ENCODE data around the gene SIPA1.

- TF ChIP-seq CTCF (conservative IDR thresholded peaks at IDR 0.05; ENCODE audit: low read depth, low read length), result no peak
- TF ChIP-seq EZH2 (IDR thresholded peaks at IDR 0.05; ENCODE audit: borderline replicate concordance, low read depth, low read length, poor library complexity, severe bottlenecking), result no peak
Measured at GRCh38 chr11:65592858-65593517, 44.9 kb upstream of the SIPA1 start.
